Measurements from ENCODE around the gene DUSP11. TPM values are rescaled to one million over a fixed set of nuclear protein-coding genes. Genes with fewer than 3 reads are reported as not detected.

The DUSP11 gene
- total and polyA plus RNA-seq, 9 of the 15 experiments (the other 6 are each of a cell fraction or from before 2014, with no cell fraction given) = 20.7 to 79.8 (median 29.3) TPM

- TF ChIP-seq REST (IDR thresholded peaks at IDR 0.05; ENCODE audit: borderline replicate concordance) (peak; percentile 30; the same call in 1 of the 2 replicates), REST (CRISPR knock-in tag; IDR thresholded peaks at IDR 0.05; ENCODE audit: low read depth) (peak; percentile 39; the same call in 1 of the 2 replicates), FOSL1 (tag; conservative IDR thresholded peaks at IDR 0.05) (no peak), YY1 (IDR thresholded peaks at IDR 0.05; ENCODE audit: borderline replicate concordance in 1 of 3, control insufficient read depth in 1 of 3, extremely low read depth in 1 of 3, insufficient read depth in 3 of 3, insufficient read length in 1 of 3, insufficient replicate concordance in 2 of 3, low read depth in 1 of 3, low read length in 2 of 3) (peak in 2 of 3 experiments; percentile 74 to 85), WHSC1 (IDR thresholded peaks at IDR 0.05; ENCODE audit: low read length) (no peak), HDAC2 (IDR thresholded peaks at IDR 0.05) (0 out of 2 replicates have a peak, but pooled peaks have one; percentile 32), PREB (CRISPR knock-in tag; IDR thresholded peaks at IDR 0.05) (no peak), NR2C2 (CRISPR knock-in tag; IDR thresholded peaks at IDR 0.05) (0 out of 2 replicates have a peak, but pooled peaks have one; percentile 15), NR2C2 (tag; IDR thresholded peaks at IDR 0.05) (peak; percentile 41; the same call in 1 of the 2 replicates), PBX2 (CRISPR knock-in tag; IDR thresholded peaks at IDR 0.05; ENCODE audit: low read depth) (no peak), PBX2 (tag; conservative IDR thresholded peaks at IDR 0.05; ENCODE audit: low read depth) (no peak), PURB (CRISPR knock-in tag; IDR thresholded peaks at IDR 0.05; ENCODE audit: low read depth) (no peak), ZSCAN29 (IDR thresholded peaks at IDR 0.05) (no peak), CBFA2T2 (conservative IDR thresholded peaks at IDR 0.05) (no peak), ZNF780A (CRISPR knock-in tag; IDR thresholded peaks at IDR 0.05) (no peak), ZNF431 (CRISPR knock-in tag; IDR thresholded peaks at IDR 0.05) (no peak)
Measured at GRCh38 chr2:73779467-73780236, at the start of gene DUSP11 (continued).
